Lung (tissue), 12 donors: ENCODE measurements around the gene PACRG. TPM values are rescaled to one million over a fixed set of nuclear protein-coding genes. Genes with fewer than 3 reads are reported as not detected.

ENCODE experiments used
- ATAC-seq: fragments of 200-7000 bp; cut with Tn5 transposase; one replicate; pipeline ENCODE4 v1.9.1; 2020; ENCODE audit warnings: moderate number of reproducible peaks; ENCODE audit not compliant: insufficient read depth, low FRiP score
- DNase-seq, 3 donors: peaks; one replicate each; pipeline ENCODE4 v3.0.0-alpha.2; 2013 to 2017
- H3K27ac ChIP-seq, 2 donors: one replicate each; pipeline ENCODE4 v1.5.1; 2013; ENCODE audit warnings: mild to moderate bottlenecking in 2 of 2, moderate library complexity in 2 of 2, control low read depth in 1 of 2, inconsistent platforms in 1 of 2, low read depth in 1 of 2, low read length in 1 of 2
- H3K27me3 ChIP-seq, 3 donors: one replicate each; pipeline ENCODE4 v1.5.1; 2013; ENCODE audit warnings: low read length in 2 of 3; ENCODE audit not compliant: control insufficient read depth in 3 of 3, insufficient read depth in 3 of 3
- H3K36me3 ChIP-seq, 4 donors: one replicate each; pipeline ENCODE4 v1.5.1; 2013; ENCODE audit warnings: low read length in 4 of 4, mild to moderate bottlenecking in 1 of 4, moderate library complexity in 1 of 4; ENCODE audit not compliant: control insufficient read depth in 4 of 4, insufficient read depth in 4 of 4
- H3K4me1 ChIP-seq, 5 donors: one replicate each; pipeline ENCODE4 v1.5.1; 2013; ENCODE audit warnings: low read length in 5 of 5, mild to moderate bottlenecking in 2 of 5, moderate library complexity in 1 of 5; ENCODE audit not compliant: control insufficient read depth in 5 of 5, insufficient read depth in 5 of 5
- H3K4me3 ChIP-seq: one replicate; pipeline ENCODE4 v1.5.1; 2013; ENCODE audit warnings: mild to moderate bottlenecking, control low read depth, moderate library complexity
- H3K9ac ChIP-seq, 2 donors: one replicate each; pipeline ENCODE4 v1.5.1; 2013; ENCODE audit warnings: low read length in 2 of 2, control low read depth in 1 of 2; ENCODE audit not compliant: insufficient read depth in 1 of 2
- H3K9me3 ChIP-seq, 4 donors: one replicate each; pipeline ENCODE4 v1.5.1; 2013; ENCODE audit warnings: low read length in 3 of 4, mild to moderate bottlenecking in 1 of 4, moderate library complexity in 1 of 4; ENCODE audit not compliant: control insufficient read depth in 4 of 4, insufficient read depth in 3 of 4
- CTCF ChIP-seq: IDR thresholded peaks from 2 replicates; pipeline ENCODE4 v1.5.1; 2012; ENCODE audit warnings: mild to moderate bottlenecking; ENCODE audit errors: control extremely low read depth, extremely low read depth
- WGBS, 2 donors: extraction: QIAGEN DNeasy Blood & Tissue Kit; methylation state at CpG; one replicate each; pipeline ENCODE4 v1.1.7; 2013; 5-methylcytosine and 5-hydroxymethylcytosine counted together
- polyA plus RNA-seq, 2 donors: library from polyadenylated mRNA; stranded (reverse); fragments of 200-250 nt; gene quantifications; one replicate each; pipeline ENCODE4 v1.2.1, GENCODE V29; 2013
- total RNA-seq, 2 donors: library from RNA; depleted of rRNA in 1 of 2; stranded (reverse); fragments of >200 nt in 1 of 2; gene quantifications; one replicate each; pipeline ENCODE4 v1.2.1, GENCODE V29; 2014 to 2021
- donor health status: control.
- donor health status: control.
- donor health status: Bipolar disorder and iron deficiency.
- donor health status: healthy.
- donor health status: DM: yes; HTN: yes; CAD: no.

PACRG gene
- total and polyA plus RNA-seq, 4 donors: 3.8 to 26.6 (median 7.4) TPM

GRCh38 chr6:163191704-163192537, 464.1 kb downstream of the PACRG start:
- DNase-seq (peak in 1 of 3 donors; percentile 6), ATAC-seq (no peak)
- TF ChIP-seq CTCF: no peak
- Histone ChIP-seq H3K4me3 (no peak overlapping the region), H3K9ac (no peak overlapping the region), H3K4me1 (peaks cover 0 to 1% (median 0%) of the 10 kb centered on the region in 5 donors), H3K27ac (no peak overlapping the region), H3K36me3 (no peaks in the 10 kb centered on the region), H3K27me3 (no peaks in the 10 kb centered on the region), H3K9me3 (no peaks in the 10 kb centered on the region)
- 80 to 82% methylated on average over 7 of the region's 7 CpGs for WGBS, 2 donors

- no peak overlapping the region for H3K27ac ChIP-seq
- H3K36me3 ChIP-seq: no peaks in the 10 kb centered on the region
- peaks cover 0 to 1% (median 0%) of the 10 kb centered on the region in 5 donors for H3K4me1 ChIP-seq
- no peak for TF ChIP-seq CTCF
- ATAC-seq (no peak), DNase-seq (no peak)
- 70 to 74% methylated on average over 5 of the region's 5 CpGs for whole genome bisulfite sequencing, 2 donors
- no peak overlapping the region for H3K9ac ChIP-seq
- no peaks in the 10 kb centered on the region for H3K9me3 ChIP-seq
- H3K4me3 ChIP-seq: no peak overlapping the region
- H3K27me3 ChIP-seq: no peaks in the 10 kb centered on the region
These were observed 464.8 kb downstream of the PACRG start for GRCh38 chr6:163192591-163192990.

GRCh38 chr6:163193326-163193725, 465.6 kb downstream of the PACRG start:
- 93 to 94% methylated on average over 7 of the region's 7 CpGs for WGBS, 2 donors
- no peaks in the 10 kb centered on the region for H3K9me3 ChIP-seq

More at GRCh38 chr6:163193326-163193725, 465.6 kb downstream of the PACRG start:
- H3K4me3 ChIP-seq: no peak overlapping the region
- H3K4me1 ChIP-seq: peaks cover 0 to 1% (median 0%) of the 10 kb centered on the region in 5 donors
- H3K9ac ChIP-seq: no peak overlapping the region
- DNase-seq (no peak), ATAC-seq (no peak)
- H3K27me3 ChIP-seq: no peaks in the 10 kb centered on the region
- no peak for TF ChIP-seq CTCF
- H3K27ac ChIP-seq: no peak overlapping the region
- no peaks in the 10 kb centered on the region for H3K36me3 ChIP-seq
